CD4-positive, alpha-beta T cell treated with Interferon gamma for 1 hour (primary cell): ENCODE results near the gene C7orf57.
A peak's percentile ranks its signal among the peaks of the same experiment; 100 is the strongest.
"Not testable (repeated sequence)": the region's sequence is repeated elsewhere in the genome, so short reads cannot be mapped to it uniquely, and the experiment has no call there.

ENCODE experiments used
- DNase-seq: peaks from one replicate; pipeline ENCODE4 v3.0.0-alpha.2; 2020

Gene C7orf57

DNA sequence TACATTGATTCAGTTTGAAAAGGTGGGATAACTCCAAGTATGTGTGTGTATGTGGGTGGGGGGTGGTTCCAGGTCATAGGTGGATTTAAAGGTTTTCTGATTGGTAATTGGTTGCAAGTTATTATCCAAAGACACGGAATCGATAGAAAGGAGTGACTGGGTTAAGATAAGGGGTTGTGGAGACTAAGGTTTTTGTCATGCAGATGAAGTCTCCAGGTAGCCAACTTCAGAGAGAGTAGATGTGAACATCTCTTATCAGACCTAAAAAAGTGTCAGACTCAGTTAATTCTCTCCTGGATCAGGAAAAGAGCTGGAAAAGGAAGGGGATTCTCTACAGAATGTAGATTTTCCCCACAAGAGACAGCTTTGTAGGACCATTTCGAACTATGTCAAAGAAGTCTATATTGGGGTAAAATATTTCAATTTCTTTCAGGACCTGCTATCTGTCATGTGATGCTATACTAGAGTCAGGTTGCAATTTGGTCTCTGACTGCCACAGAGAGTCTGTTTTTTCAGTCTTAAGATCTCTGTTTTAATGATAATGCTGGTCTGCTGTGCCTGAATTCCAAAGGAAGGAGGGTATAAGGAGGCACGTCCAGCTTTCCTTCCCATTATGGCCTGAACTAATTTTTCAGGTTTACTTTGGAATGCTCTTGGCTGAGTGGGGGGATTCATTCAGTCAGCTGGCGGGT is 3.6 kb downstream of the C7orf57 start:
- no peak for DNase-seq

GRCh38 chr7:48040944-48041652 is 5.8 kb downstream of the C7orf57 start:
- DNase-seq = no peak

- DNase-seq = no peak
Measured at GRCh38 chr7:48041653-48041970, 6.3 kb downstream of the C7orf57 start.

DNA sequence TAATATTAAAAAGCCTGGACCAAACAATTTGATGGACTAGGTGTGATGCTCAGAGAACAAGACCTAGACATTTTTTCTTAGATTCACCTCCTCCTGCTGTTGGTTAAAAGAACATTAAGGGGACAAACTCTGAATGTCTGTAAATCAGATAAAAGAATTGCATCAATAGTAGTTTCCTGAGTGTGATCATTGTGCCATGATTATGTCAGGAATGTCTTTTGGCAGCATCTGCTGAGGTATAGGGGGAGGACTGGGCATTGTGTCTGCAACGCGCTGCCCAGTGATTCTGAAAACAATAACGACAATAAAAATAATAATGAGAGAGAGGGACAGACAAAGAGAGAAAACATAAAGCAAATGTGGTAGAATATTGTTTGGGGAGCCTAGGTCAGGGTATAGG is 6.9 kb downstream of the C7orf57 start:
- no peak for DNase-seq

DNA sequence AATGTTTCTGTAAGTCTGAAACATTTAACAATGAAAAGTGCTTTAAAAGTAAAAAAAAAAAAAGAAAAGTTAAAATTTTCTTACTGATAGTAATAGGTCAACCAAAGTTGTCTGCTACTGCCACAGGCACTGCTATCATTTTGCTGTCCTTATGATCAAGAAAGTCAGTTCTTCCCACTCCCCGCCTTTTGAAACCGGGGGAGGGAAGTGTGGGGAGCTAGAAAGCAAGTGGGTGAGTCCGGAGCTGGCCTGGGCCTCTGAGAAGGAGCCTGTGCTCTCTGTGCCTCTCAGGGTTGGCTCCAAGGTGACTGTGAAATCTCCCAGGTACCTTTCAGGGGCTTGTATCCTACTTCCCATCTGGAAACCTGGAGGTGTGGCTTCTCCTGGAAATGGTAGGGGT is 7.3 kb downstream of the C7orf57 start:
- DNase-seq = no peak

DNA sequence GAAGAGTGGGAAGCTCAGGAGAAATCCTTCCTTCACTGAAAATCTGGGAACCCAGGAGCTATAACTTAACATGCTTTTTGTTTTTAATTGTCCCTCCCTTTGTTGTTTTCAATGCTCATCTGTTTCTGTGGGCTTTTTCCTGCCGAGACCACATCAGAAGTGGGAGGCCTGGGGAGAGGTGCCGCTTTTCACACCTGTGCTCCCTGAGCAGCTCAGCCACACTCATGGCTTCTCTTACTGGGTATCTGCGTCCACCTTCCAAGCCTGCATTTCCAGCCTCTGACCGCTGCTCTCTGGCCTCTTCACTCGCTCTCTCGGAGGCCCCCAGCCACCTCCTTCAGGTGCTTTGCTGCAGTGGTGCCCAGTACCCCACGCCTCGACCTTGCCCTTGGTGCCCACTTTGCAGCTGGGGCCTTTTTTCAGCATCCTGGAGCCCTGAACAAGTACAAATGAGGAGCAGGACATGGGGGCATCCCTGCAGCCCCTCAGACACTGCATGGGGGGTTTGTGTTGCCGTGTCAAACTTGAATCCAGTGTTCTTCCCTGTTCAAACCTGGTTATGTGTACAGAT is 9.9 kb downstream of the C7orf57 start:
- DNase-seq = peak; percentile 19

DNA sequence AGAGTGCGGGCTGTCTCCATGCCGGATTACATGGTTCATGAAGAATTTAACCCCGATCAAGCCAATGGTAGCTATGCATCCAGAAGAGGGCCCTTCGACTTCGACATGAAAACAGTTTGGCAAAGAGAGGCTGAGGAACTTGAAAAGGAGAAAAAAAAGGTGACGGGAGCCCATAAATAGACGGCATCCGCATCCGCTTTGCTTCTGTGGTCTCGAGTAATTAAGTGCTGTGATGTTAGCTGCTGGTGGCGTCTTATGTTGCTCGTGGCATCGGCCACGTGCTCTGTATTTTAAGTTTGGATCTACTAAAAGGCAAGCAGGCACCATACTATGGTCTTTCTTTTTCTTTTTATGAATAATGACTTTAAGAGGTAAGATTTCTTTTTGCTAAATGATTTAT is 11.1 kb downstream of the C7orf57 start:
- DNase-seq = peak; percentile 31

- DNase-seq = no peak
Measured at GRCh38 chr7:48048113-48048512, 12.8 kb downstream of the C7orf57 start.

- peak; percentile 42 for DNase-seq
Measured at GRCh38 chr7:48049850-48050249, 14.5 kb downstream of the C7orf57 start.

GRCh38 chr7:48052748-48053147 is 17.4 kb downstream of the C7orf57 start:
- DNase-seq = no peak

DNA sequence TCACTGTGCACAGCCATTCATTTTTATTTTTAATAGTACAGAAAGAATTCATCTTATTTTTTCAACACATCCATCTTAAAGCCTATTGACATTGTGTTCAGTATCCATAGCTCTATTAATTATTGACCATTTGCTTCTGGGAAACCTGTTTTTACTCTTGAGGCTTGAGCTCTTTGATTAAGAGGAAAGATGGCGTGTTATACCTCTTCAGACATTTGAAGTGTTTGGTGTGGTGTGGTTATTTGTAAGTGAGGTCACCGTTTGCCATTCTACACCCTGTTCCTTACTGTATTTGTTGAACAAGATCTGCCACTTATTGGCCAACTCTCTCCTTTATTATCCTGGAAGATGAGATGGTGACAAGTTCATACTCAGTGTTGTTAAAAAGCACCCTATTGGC is 18.4 kb downstream of the C7orf57 start:
- DNase-seq = no peak

GRCh38 chr7:48058990-48059389 is 23.6 kb downstream of the C7orf57 start:
- DNase-seq = no peak

DNA sequence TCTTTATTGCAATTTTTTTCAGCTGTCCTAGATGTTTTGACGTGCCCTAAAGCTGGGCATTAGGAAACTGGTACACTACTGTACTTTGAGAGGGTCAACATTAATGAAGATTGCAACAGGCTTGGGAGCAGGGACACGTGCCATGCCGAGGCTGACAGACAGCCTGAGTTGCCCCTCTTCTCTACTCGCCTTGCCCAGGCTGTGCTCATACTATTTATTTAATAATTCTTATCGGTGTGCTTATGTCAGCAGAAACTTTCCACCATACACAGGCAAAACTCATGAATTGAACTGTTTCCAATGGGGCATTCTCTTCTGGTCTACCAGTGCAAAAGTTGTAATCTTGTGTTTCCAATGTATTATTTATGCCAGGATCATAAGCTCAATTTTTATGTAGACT is 24.4 kb downstream of the C7orf57 start:
- DNase-seq = no peak

DNA sequence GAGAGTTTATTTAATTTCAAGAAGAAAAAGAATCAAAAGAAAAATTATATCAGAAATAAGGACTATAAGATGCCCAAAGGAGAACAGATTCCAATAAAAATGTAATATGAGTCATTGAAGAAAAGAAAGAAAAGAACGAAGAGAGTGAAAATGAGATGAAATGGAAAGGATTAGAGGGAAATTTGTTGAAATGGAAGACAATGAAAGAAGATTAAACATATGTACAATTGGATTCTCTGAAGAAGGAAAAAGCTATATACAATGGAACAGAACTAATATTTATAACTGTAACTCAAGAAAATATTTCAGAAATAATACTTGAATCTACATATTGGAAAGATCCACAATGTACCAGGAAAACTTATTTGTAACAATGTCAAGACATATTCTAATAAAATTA is 28.6 kb downstream of the C7orf57 start:
- no peak for DNase-seq

DNA sequence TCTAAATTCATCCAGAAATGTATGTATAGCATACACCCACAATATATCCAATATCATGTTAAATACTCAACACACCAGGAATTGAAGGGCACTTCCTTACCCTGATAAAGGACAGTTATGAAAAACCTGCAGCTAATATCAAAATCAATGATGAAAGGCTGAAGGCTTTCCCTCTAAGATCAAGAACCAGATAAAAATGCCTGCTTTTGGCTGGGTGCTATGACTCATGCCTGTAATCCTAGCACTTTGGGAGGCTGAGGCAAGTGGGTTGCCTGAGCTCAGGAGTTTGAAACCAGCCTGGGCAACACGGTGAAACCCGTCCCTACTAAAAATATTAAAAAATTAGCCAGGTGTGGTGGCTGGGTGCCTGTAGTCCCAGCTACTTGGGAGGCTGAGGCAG is 32.1 kb downstream of the C7orf57 start:
- DNase-seq = no peak

DNA sequence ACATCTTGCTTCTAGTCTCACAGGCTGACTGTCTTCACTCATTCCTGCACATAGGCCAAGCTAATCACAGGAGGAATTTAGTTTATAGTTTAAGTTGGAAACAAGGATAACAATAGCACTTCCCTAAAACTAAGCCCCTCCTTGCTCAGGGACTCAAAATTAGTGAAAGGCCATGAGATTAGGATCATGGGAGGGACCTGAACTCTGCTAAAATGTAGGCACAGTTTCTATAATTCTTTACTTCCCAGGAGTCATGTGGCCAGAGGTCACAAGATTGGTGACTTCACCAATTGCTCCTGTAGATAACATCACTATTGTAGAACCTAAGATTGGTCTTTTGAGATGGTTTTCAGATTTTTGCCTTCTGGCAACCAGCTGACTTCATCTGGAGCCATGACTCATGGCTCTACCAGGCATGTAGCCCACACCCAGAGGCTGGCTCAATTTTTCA is 38.9 kb downstream of the C7orf57 start:
- DNase-seq = no peak

DNA sequence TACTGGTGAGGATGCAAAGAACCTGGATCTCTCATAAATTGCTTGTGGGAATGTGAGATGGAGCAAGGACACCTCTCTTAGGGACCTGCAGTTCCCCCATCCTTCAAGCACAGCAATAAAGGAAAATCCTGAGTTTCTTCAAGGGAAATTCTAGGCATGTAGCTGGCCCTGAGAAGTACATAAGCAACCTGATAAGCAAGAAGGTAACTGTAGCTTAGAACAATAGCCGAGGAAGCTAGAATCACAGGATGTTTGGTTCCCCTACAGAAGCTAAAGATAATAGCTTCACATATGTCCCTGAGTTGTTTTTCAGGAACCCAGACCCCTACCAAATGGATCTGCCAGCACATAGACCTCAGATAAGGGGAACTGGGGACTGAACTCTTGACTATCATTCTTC is 42.1 kb downstream of the C7orf57 start:
- no peak for DNase-seq

DNA sequence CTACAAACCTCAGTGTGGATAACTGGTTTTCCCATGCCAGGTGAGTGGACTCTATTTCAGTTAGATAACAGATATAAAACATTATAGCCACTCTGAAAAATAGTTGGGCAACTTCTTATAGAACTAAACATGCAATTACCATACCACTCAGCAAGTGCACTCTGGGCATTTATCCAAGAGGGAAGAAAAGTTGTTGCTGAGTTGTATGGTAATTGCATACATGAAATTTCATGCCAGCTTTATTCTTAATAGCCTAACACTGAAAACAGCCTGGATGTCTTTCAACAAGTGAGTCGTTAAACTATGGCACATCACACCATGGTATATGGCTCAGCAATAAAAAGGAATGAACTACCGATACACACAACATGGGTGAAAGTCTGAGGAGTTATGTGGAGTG is 43.1 kb downstream of the C7orf57 start:
- DNase-seq = no peak

DNA sequence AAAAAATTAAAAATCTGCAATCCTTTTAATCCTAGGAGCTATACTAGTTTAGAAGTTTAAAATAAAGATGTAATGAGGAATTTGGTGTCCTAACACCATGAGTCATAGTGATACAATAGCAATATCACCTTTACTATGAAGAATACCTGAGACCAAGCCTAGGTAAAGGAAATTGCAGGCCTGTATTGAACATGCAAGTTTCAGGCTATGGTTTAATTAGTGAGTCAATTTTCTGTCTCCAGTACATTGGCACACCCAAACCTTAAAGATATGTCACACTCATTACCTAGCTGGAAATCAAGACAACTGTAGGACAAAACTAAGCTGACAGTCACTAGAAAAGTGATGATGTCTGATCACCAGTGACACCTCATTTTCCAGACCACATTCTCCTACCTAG is 47.0 kb downstream of the C7orf57 start:
- DNase-seq = not testable (repeated sequence)

- DNase-seq = no peak
Measured at GRCh38 chr7:48083114-48083830, 47.9 kb downstream of the C7orf57 start.

- peak; percentile 78 for DNase-seq
Measured at GRCh38 chr7:48084727-48085432, 49.5 kb downstream of the C7orf57 start.

DNA sequence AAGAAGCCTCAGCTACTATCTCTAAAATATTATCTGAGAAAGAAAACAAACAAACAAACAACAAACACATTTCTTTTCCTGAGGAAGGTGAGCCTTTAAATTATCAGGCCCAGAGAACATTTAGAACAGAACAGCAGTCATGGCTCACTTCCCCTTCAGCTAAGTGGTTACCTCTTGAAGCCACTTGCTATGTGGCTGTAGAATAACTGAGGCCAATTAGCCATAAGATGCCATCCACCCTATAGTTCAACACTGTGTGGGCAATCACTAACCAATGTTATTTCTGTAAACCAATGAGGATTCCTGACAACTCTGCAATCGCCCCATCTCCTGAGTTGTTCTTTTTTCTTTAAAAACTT is 50.1 kb downstream of the C7orf57 start:
- no peak for DNase-seq

DNA sequence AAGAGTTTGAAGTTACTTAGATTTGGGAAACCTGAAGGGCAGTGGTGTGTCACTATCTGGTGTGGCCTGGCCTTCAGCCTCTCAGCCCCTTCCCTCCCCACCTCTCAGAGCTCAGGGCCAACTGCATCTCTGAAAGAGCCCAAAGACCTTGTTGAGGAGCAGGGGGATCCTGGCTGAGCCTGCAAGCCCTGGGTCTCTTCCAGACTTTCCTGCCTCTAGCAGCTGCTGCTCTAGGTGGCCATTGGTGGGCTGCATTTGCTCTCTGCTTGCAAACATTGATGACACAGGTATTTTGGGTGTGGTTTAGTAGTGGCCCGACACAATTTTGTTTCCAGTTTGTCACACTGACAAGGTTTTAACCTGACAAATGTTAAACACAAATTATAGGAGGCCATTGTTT is 50.6 kb downstream of the C7orf57 start:
- DNase-seq = no peak
